Lower leg skin (tissue), 4 donors: Measurements from ENCODE around the gene OR9Q2. TPM values are rescaled to one million over a fixed set of nuclear protein-coding genes. Genes with fewer than 3 reads are reported as not detected.

Experiments
- DNase-seq, 2 donors: peaks; one replicate each; pipeline ENCODE4 v3.0.0-alpha.2; 2019; ENCODE audit warnings: low spot score in 2 of 2
- H3K4me3 ChIP-seq: fragments of 200-600 bp; sonication (generic); 2 replicates; pipeline ENCODE4 v1.5.1; 2017; ENCODE audit warnings: mild to moderate bottlenecking, low read depth; ENCODE audit not compliant: poor library complexity, severe bottlenecking
- POLR2A ChIP-seq, 2 donors: fragments of 450-650 bp; IDR thresholded peaks; one replicate each; pipeline ENCODE4 v1.6.1; 2016 to 2017; ENCODE audit warnings: antibody characterized with exemption in 2 of 2, mild to moderate bottlenecking in 1 of 2, moderate library complexity in 1 of 2
- WGBS, 2 donors: methylation state at CpG; one replicate each; pipeline ENCODE4 v1.1.5; 2018; 5-methylcytosine and 5-hydroxymethylcytosine counted together
- intact Hi-C: fragments of 100-400 bp; cut with DNase I; formaldehyde crosslinking; loops from one replicate; pipeline ENCODE4 v1.15.0; 2023; ENCODE audit warnings: low total_unique reads
- total RNA-seq, 4 donors: library from RNA; depleted of rRNA; stranded (reverse); fragments of >200 nt; gene quantifications; one replicate each; pipeline ENCODE4 v1.1.0, GENCODE V29; 2016
- TF ChIP-seq, protein P1 (sequence below), 3 donors: fragments of 450-650 bp; IDR thresholded peaks; one replicate each; pipeline ENCODE4 v1.5.1; 2016; ENCODE audit warnings: antibody characterized with exemption in 3 of 3, mild to moderate bottlenecking in 3 of 3, moderate library complexity in 2 of 3

Gene OR9Q2
- total RNA-seq, 4 donors from 2014 or later = 0.65 TPM; not detected in 3

DNA sequence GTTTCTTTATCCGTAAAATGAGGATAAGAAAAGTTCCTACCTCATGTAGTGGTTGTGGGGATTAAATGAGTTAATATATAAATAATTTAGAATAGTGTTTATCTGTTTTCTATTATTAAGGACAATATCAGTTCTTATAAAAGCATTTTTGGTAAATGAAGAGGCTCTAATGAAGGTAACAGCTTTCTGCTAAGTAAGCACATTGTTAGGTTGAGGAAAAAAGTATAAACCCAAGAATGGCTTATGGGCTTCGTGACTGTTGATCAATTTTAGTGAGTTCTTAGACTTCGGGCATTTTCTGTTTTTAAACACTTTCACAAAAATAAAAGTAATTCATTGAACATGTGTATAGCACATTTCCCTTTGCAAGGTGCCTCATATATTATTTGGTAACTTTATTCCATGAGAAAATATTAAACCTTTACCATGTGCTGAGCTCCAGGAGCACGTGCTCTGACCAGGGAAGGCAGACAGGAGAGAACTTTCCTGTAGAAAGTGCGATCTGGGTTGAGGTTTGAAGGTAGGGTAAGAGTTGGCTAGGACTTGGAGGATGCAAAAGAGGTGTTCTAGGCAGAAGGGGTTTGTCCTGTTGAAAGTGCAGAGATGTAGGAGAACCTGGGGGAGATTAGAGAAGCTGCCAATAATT is 11.3 kb upstream of the OR9Q2 start:
- no peak for DNase-seq
- no peak for TF ChIP-seq POLR2A (IDR thresholded peaks at IDR 0.05)
- TF ChIP-seq, protein P1, sequence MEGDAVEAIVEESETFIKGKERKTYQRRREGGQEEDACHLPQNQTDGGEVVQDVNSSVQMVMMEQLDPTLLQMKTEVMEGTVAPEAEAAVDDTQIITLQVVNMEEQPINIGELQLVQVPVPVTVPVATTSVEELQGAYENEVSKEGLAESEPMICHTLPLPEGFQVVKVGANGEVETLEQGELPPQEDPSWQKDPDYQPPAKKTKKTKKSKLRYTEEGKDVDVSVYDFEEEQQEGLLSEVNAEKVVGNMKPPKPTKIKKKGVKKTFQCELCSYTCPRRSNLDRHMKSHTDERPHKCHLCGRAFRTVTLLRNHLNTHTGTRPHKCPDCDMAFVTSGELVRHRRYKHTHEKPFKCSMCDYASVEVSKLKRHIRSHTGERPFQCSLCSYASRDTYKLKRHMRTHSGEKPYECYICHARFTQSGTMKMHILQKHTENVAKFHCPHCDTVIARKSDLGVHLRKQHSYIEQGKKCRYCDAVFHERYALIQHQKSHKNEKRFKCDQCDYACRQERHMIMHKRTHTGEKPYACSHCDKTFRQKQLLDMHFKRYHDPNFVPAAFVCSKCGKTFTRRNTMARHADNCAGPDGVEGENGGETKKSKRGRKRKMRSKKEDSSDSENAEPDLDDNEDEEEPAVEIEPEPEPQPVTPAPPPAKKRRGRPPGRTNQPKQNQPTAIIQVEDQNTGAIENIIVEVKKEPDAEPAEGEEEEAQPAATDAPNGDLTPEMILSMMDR (IDR thresholded peaks at IDR 0.05) = no peak
- no peak overlapping the region for H3K4me3 ChIP-seq
- WGBS, 2 donors = 77 to 83% methylated on average over 5 of the region's 5 CpGs
- intact Hi-C loops = no loop called here

DNA sequence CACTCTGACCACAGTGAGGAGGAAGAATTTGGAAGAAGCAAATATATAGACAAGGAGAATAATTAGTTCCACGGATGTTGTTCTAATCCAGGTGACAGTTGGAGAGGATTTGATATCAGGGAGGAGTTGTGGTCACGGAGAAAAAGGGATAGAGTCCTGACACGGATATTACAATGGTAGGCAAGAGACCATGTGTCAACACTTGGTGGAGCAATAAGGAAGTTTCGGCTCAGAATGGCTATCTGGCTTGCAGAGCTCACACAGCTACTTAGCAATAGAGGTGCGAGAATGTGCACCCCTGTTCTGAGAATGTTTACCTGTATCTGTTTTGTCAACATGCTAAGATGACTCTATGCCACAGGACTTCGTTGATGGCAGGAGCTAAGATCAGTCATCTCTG is 10.4 kb upstream of the OR9Q2 start:
- WGBS, 2 donors = 84 to 86% methylated on average over 6 of the region's 6 CpGs
- TF ChIP-seq POLR2A (IDR thresholded peaks at IDR 0.05) = no peak
- TF ChIP-seq, protein P1 (IDR thresholded peaks at IDR 0.05) = no peak
- DNase-seq = no peak
- intact Hi-C loops = no loop called here
- no peak overlapping the region for H3K4me3 ChIP-seq

DNA sequence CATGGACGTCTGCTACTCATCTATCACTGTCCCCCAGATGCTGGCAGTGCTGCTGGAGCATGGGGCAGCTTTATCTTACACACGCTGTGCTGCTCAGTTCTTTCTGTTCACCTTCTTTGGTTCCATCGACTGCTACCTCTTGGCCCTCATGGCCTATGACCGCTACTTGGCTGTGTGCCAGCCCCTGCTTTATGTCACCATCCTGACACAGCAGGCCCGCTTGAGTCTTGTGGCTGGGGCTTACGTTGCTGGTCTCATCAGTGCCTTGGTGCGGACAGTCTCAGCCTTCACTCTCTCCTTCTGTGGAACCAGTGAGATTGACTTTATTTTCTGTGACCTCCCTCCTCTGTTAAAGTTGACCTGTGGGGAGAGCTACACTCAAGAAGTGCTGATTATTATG is 9.2 kb upstream of the OR9Q2 start:
- WGBS, 2 donors = 88% methylated on average over 7 of the region's 7 CpGs
- DNase-seq = no peak
- H3K4me3 ChIP-seq = no peak overlapping the region
- intact Hi-C loops = no loop called here
- no peak for TF ChIP-seq POLR2A (IDR thresholded peaks at IDR 0.05)
- TF ChIP-seq, protein P1 (IDR thresholded peaks at IDR 0.05) = no peak

DNA sequence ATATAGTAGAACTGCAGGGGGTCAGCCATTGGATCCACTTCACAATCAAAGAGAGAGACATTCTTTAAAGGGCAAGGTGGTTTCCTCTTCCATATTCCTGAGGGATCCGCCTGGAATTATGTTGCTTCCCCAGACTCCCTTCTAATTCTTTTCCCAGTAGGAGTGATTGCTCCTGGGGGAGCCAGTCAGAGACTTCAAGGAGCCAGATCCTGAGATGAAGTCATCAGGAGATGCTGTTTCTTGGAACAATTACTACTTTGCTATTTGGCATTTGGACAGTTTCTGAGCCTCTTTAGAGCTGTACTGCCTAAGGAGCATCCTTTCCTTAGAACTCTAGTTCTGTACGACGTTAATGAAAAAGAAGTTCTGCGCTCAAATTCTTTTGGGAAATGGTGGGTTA is 1.9 kb upstream of the OR9Q2 start:
- intact Hi-C loops = no loop called here
- WGBS, 2 donors = 80 to 83% methylated on average over 4 of the region's 4 CpGs

DNA sequence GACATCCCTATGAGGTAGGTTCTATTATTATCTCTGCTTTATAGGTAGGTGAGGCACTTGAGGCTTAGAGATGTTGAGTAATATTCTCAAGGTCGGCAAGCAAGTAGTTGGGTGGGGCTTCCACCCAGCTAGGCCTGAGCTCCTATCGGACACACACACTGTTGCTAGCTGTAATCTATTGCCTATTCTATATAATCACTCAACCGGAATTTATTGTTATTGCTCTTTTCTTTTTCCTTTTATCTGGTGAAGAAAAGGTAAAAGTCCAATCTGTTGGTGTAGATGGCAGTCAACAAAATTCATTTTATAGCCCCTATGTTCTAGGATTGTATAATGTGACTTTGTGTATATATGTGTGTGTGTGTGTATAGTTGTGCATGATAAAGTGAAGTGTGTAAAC is 3.4 kb downstream of the OR9Q2 start:
- TF ChIP-seq, protein P1 (IDR thresholded peaks at IDR 0.05) = no peak
- TF ChIP-seq POLR2A (IDR thresholded peaks at IDR 0.05) = no peak
- intact Hi-C loops = no loop called here
- no peak overlapping the region for H3K4me3 ChIP-seq
- WGBS, 2 donors = 65 to 79% methylated on average over 3 of the region's 3 CpGs
- DNase-seq = no peak

More for the DNA sequence above, 1.9 kb upstream of the OR9Q2 start:
- H3K4me3 ChIP-seq = no peak overlapping the region
- TF ChIP-seq POLR2A (IDR thresholded peaks at IDR 0.05) = no peak
- TF ChIP-seq, protein P1 (IDR thresholded peaks at IDR 0.05) = no peak
- DNase-seq = no peak

DNA sequence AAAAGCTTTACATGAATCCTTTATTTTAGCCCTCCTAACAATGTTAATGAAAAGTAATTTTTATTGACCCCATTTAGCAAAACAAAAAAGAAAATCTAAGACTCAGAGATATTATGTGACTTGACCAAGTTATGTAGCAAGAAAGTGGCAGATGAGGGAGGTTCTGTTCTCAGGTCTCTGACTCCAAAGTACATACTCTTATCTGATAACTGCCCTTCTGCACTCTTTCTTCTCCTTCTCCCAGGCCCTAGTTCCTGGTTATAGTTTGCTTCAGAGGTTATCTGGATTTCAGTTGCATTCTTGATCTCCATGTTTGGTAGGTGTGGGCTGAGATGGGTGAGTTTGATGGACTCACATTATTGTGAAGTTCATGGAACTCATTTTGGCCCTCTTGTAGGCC is 4.5 kb downstream of the OR9Q2 start:
- intact Hi-C loops = no loop called here
- DNase-seq = no peak
- no peak overlapping the region for H3K4me3 ChIP-seq
- no peak for TF ChIP-seq POLR2A (IDR thresholded peaks at IDR 0.05)
- TF ChIP-seq, protein P1 (IDR thresholded peaks at IDR 0.05) = no peak
